ENCODE results near the gene C20orf144.

GRCh38 chr20:33657704-33658095 lies 4.4 kb upstream of the C20orf144 start:
- TF ChIP-seq CTCF (IDR thresholded peaks at IDR 0.05) (no peak), EP300 (IDR thresholded peaks at IDR 0.05) (no peak), POLR2A (IDR thresholded peaks at IDR 0.05) (no peak)
